K562 (cell line): ENCODE results near the gene RYR1. TPM values are rescaled to one million over a fixed set of nuclear protein-coding genes. Genes with fewer than 3 reads are reported as not detected.
A peak's percentile ranks its signal among the peaks of the same experiment; 100 is the strongest.

Source experiments
- ARID2 ChIP-seq: fragments of 450-650 bp; IDR thresholded peaks from 2 replicates; pipeline ENCODE4 v1.6.1; 2017; ENCODE audit warnings: antibody characterized with exemption, mild to moderate bottlenecking
- CHD7 ChIP-seq: fragments of 200-600 bp; sonication (generic); IDR thresholded peaks from one replicate; pipeline ENCODE4 v1.6.1; 2012; ENCODE audit warnings: mild to moderate bottlenecking, low read depth, low read length, inconsistent platforms
- E2F3 ChIP-seq: fragments of 250-450 bp; sonication (Bioruptor Pico); IDR thresholded peaks from 2 replicates; pipeline ENCODE4 v1.4.0; 2020; ENCODE audit warnings: mild to moderate bottlenecking
- NFATC3 ChIP-seq: fragments of 450-650 bp; IDR thresholded peaks from 2 replicates; pipeline ENCODE4 v1.6.1; 2017; ENCODE audit warnings: mild to moderate bottlenecking
- RHOXF2B ChIP-seq: fragments of 250-450 bp; sonication (Bioruptor Pico); conservative IDR thresholded peaks from 2 replicates; pipeline ENCODE4 v1.5.1; 2021
- RREB1 ChIP-seq: fragments of 250-450 bp; sonication (Bioruptor Pico); IDR thresholded peaks from 2 replicates; pipeline ENCODE4 v1.4.0; 2020
- SIN3B ChIP-seq: fragments of 450-650 bp; IDR thresholded peaks from 2 replicates; pipeline ENCODE4 v1.6.1; 2017; ENCODE audit warnings: low read depth, mild to moderate bottlenecking, moderate library complexity
- SLC30A9 ChIP-seq: fragments of 250-450 bp; sonication (Bioruptor Pico); IDR thresholded peaks from 2 replicates; pipeline ENCODE4 v1.8.0; 2022; ENCODE audit warnings: mild to moderate bottlenecking, moderate library complexity
- U2AF1 ChIP-seq: fragments of 200-400 bp; formaldehyde crosslinking; optimal IDR thresholded peaks from 2 replicates; pipeline ENCODE3; 2017; ENCODE audit warnings: mild to moderate bottlenecking, low read depth, low read length, moderate library complexity
- polyA plus RNA-seq, 8 experiments: library from polyadenylated mRNA; depleted of rRNA in 4 of 8; stranded (reverse) in 5 of 8; unstranded in 3 of 8; fragments of >200 nt; fragmentation: Nextera tagmentation in 2 of 8; fragmentation: Illumina TruSeq in 1 of 8; extraction: Ambion mirVana in 2 of 8; extraction: Trizol in 1 of 8; gene quantifications; 2 replicates each; pipeline versions ENCODE4 v1.2.1 to v1.2.3, GENCODE V29; 2011 to 2014; ENCODE audit warnings: inconsistent platforms in 1 of 8, missing spikeins in 1 of 8
- total RNA-seq, 7 experiments: library from RNA; depleted of rRNA in 6 of 7; stranded (reverse); fragments of >200 nt in 6 of 7; fragmentation: Illumina TruSeq in 2 of 7; extraction: Trizol in 2 of 7; gene quantifications; 2 replicates each; pipeline versions ENCODE4 v1.2.1 to v1.2.3, GENCODE V29; 2011 to 2021; ENCODE audit warnings: low replicate concordance in 1 of 7

RYR1 gene
- total and polyA plus RNA-seq, 9 of the 15 experiments (the other 6 are each of a cell fraction or from before 2014, with no cell fraction given) = 0.11 to 7.4 (median 3.7) TPM

- no peak for TF ChIP-seq RREB1 (CRISPR knock-in tag)
- no peak for TF ChIP-seq SIN3B
- no peak for TF ChIP-seq U2AF1
- peak; percentile 3; the same call in 1 of the 2 replicates for TF ChIP-seq ARID2
- TF ChIP-seq CHD7 = no peak
- TF ChIP-seq E2F3 (CRISPR knock-in tag) = no peak
- no peak for TF ChIP-seq SLC30A9
- no peak for TF ChIP-seq NFATC3
- TF ChIP-seq RHOXF2B (CRISPR knock-in tag) = no peak
Measured at GRCh38 chr19:38557205-38557799, 123.8 kb downstream of the RYR1 start (continued).
